CD14-positive monocyte (primary cell): ENCODE measurements around the gene FAM168B. TPM values are rescaled to one million over a fixed set of nuclear protein-coding genes. Genes with fewer than 3 reads are reported as not detected.

Experiments
- DNase-seq, 3 donors: peaks; one replicate each; pipeline ENCODE4 v3.0.0-alpha.2; 2011 to 2022
- H2AFZ ChIP-seq: 2 replicates; pipeline ENCODE4 v1.6.0; 2012; ENCODE audit warnings: mild to moderate bottlenecking, low read depth, low read length, inconsistent platforms; ENCODE audit not compliant: insufficient read depth, poor library complexity, severe bottlenecking
- H3K27ac ChIP-seq, 2 donors: 1 replicate in 1 of 2; 2 replicates in 1 of 2; pipeline ENCODE4 v1.5.1; 2012 to 2013; ENCODE audit warnings: low read length in 2 of 2, control low read depth in 1 of 2, inconsistent platforms in 1 of 2, low read depth in 1 of 2, mild to moderate bottlenecking in 1 of 2
- H3K27me3 ChIP-seq, 2 donors: one replicate each; pipeline versions ENCODE4 v1.6.0 to v1.6.1; 2011 to 2013; ENCODE audit warnings: low read length in 2 of 2; ENCODE audit not compliant: control insufficient read depth in 2 of 2, insufficient read depth in 2 of 2
- H3K36me3 ChIP-seq, 2 donors: replicated peaks in 1 of 2; 1 replicate in 1 of 2; 2 replicates in 1 of 2; pipeline versions ENCODE4 v1.5.1 to v1.6.1; 2012 to 2013; ENCODE audit warnings: low read length in 2 of 2, control low read depth in 1 of 2, inconsistent platforms in 1 of 2, mild to moderate bottlenecking in 1 of 2; ENCODE audit not compliant: insufficient read depth in 2 of 2, control insufficient read depth in 1 of 2
- H3K4me1 ChIP-seq, 2 donors: 1 replicate in 1 of 2; 2 replicates in 1 of 2; pipeline versions ENCODE4 v1.5.1 to v1.6.1; 2012 to 2013; ENCODE audit warnings: low read length in 2 of 2, control low read depth in 1 of 2, inconsistent platforms in 1 of 2, mild to moderate bottlenecking in 1 of 2, moderate library complexity in 1 of 2; ENCODE audit not compliant: insufficient read depth in 2 of 2, control insufficient read depth in 1 of 2
- H3K4me2 ChIP-seq: replicated peaks from 2 replicates; pipeline ENCODE3; 2012; ENCODE audit warnings: low read length, moderate library complexity, mild to moderate bottlenecking; ENCODE audit not compliant: poor library complexity, severe bottlenecking; ENCODE audit errors: extremely low read depth
- H3K4me3 ChIP-seq, 3 experiments: fragments of 200-600 bp in 1 of 3; sonication (generic) in 1 of 3; replicated peaks in 1 of 3; 1 replicate in 2 of 3; 2 replicates in 1 of 3; pipeline ENCODE4 v1.5.1; 2011 to 2013; ENCODE audit warnings: low read length in 3 of 3, mild to moderate bottlenecking in 3 of 3, control low read depth in 2 of 3, low read depth in 2 of 3, inconsistent platforms in 1 of 3, moderate library complexity in 1 of 3
- H3K79me2 ChIP-seq: 2 replicates; pipeline ENCODE4 v1.6.0; 2012; ENCODE audit warnings: mild to moderate bottlenecking, control low read depth, inconsistent platforms, low read length, moderate library complexity; ENCODE audit not compliant: insufficient read depth
- H3K9ac ChIP-seq: 2 replicates; pipeline ENCODE4 v1.6.0; 2017; ENCODE audit warnings: low read length, mild to moderate bottlenecking; ENCODE audit not compliant: insufficient read depth, poor library complexity, severe bottlenecking
- H3K9me3 ChIP-seq, 2 donors: replicated peaks in 1 of 2; 1 replicate in 1 of 2; 2 replicates in 1 of 2; pipeline versions ENCODE4 v1.5.1 to v1.6.1; 2012 to 2013; ENCODE audit warnings: low read length in 2 of 2, control low read depth in 1 of 2; ENCODE audit not compliant: control insufficient read depth in 1 of 2, insufficient read depth in 1 of 2
- H4K20me1 ChIP-seq: 2 replicates; pipeline ENCODE4 v1.6.0; 2012; ENCODE audit warnings: mild to moderate bottlenecking, low read length, control low read depth, moderate library complexity; ENCODE audit not compliant: insufficient read depth
- H3K27ac Mint-ChIP-seq, 7 donors: one replicate each; pipeline ENCODE4 v1.8.0; 2020; ENCODE audit warnings: mild to moderate bottlenecking in 7 of 7, mixed read lengths in 7 of 7, moderate library complexity in 6 of 7, inconsistent platforms in 2 of 7
- H3K27me3 Mint-ChIP-seq, 3 donors: one replicate each; pipeline ENCODE4 v1.8.0; 2021 to 2022; ENCODE audit warnings: low read depth in 3 of 3, mild to moderate bottlenecking in 3 of 3, mixed read lengths in 3 of 3, moderate library complexity in 3 of 3, inconsistent platforms in 1 of 3
- H3K36me3 Mint-ChIP-seq, 2 donors: one replicate each; pipeline ENCODE4 v1.8.0; 2020; ENCODE audit warnings: mixed read lengths in 2 of 2, inconsistent platforms in 1 of 2, mild to moderate bottlenecking in 1 of 2
- H3K4me1 Mint-ChIP-seq: one replicate; pipeline ENCODE4 v1.8.0; 2020; ENCODE audit warnings: mild to moderate bottlenecking, mixed read lengths
- H3K4me3 Mint-ChIP-seq, 2 donors: one replicate each; pipeline ENCODE4 v1.8.0; 2020; ENCODE audit warnings: mild to moderate bottlenecking in 2 of 2, mixed read lengths in 2 of 2, moderate library complexity in 1 of 2
- H3K9me3 Mint-ChIP-seq, 7 donors: one replicate each; pipeline ENCODE4 v1.8.0; 2020 to 2022; ENCODE audit warnings: mixed read lengths in 7 of 7, mild to moderate bottlenecking in 6 of 7, moderate library complexity in 6 of 7, inconsistent platforms in 2 of 7
- WGBS: methylation state at CpG from one replicate; pipeline ENCODE4 v1.1.5; 2013; ENCODE audit warnings: missing lambda C conversion rate; ENCODE audit not compliant: insufficient coverage; 5-methylcytosine and 5-hydroxymethylcytosine counted together
- intact Hi-C, 2 donors: fragments of 100-400 bp; cut with micrococcal nuclease; formaldehyde crosslinking; loops; one replicate each; pipeline versions ENCODE4 v1.15.0 to v1.15.1; 2023
- polyA plus RNA-seq, 3 donors: library from polyadenylated mRNA; depleted of rRNA in 1 of 3; unstranded in 2 of 3; stranded (reverse) in 1 of 3; fragments of 300-500 nt in 2 of 3; fragments of >200 nt in 1 of 3; fragmentation: Illumina TruSeq in 2 of 3; gene quantifications; 1 replicate in 2 of 3; 2 replicates in 1 of 3; pipeline ENCODE4 v1.2.3, GENCODE V29; 2012 to 2021
- TF ChIP-seq, protein P1 (sequence below): fragments of 200-600 bp; IDR thresholded peaks from one replicate; pipeline ENCODE4 v1.8.0; 2022; ENCODE audit warnings: antibody characterized with exemption, mild to moderate bottlenecking

The FAM168B gene
- polyA plus RNA-seq, 3 donors = 20.5 to 33.2 (median 22.6) TPM

DNA sequence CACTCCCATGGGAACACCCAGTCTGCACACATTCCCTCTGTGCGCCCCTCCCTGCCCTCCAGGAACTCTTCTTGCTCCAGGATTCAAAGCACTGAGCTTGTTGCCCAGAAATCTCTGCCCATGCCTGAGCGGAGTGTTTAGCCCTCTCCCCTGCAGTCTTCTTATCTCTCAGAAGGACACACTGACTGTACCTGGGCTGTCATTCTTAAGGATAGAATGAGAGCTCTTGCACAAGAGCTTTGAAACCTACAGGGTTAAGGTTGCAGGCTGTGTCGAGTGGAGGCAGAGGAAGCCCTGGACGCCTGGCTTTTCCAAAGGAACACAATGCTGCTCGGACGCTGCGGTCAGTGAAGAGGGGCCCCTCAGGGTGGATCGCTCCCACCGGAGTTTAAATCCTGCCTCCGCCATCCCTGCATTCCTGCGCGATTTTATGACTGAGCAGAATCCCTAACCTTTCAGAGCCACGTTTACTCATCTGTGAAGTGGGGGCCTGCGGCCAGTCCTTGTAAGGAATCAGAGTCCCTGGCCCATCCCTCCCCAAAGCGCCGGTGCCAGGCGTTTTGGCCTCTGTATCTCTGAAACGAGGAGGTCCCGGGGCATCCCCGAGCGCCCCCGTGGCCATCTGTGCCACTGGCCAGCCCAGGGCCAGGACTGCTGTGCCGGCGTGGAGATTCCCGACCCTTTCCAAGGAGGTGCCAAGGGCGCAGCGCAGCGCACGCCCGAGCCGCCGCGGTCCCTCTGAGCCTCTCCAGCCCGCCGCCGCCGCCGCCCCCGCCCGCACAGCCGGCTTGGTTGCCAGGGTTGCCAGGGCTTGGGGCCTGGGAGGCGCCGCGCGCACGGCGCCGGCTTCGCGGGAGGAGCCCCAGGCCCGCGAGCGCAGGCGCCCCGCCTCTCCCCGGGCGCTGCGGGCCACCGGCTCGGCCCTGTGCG, 58.9 kb downstream of the FAM168B start:
- H4K20me1 ChIP-seq = no peaks in the 10 kb centered on the region
- H3K4me2 ChIP-seq = no peak overlapping the region
- Mint-ChIP-seq H3K9me3 (peaks cover 0 to 3% (median 0%) of the 10 kb centered on the region in 7 donors), H3K4me1 (no peaks in the 10 kb centered on the region), H3K36me3 (no peaks in the 10 kb centered on the region), H3K27ac (no peak overlapping the region), H3K4me3 (peak overlapping the region in 1 of 2 donors; percentile 54), H3K27me3 (peaks cover 60 to 72% (median 60%) of the 10 kb centered on the region in 3 donors)
- WGBS = 5% methylated on average over 60 of the region's 61 CpGs
- H3K36me3 ChIP-seq = no peaks in the 10 kb centered on the region
- intact Hi-C loops = no loop called here
- H3K4me1 ChIP-seq = no peaks in the 10 kb centered on the region
- TF ChIP-seq, protein P1, sequence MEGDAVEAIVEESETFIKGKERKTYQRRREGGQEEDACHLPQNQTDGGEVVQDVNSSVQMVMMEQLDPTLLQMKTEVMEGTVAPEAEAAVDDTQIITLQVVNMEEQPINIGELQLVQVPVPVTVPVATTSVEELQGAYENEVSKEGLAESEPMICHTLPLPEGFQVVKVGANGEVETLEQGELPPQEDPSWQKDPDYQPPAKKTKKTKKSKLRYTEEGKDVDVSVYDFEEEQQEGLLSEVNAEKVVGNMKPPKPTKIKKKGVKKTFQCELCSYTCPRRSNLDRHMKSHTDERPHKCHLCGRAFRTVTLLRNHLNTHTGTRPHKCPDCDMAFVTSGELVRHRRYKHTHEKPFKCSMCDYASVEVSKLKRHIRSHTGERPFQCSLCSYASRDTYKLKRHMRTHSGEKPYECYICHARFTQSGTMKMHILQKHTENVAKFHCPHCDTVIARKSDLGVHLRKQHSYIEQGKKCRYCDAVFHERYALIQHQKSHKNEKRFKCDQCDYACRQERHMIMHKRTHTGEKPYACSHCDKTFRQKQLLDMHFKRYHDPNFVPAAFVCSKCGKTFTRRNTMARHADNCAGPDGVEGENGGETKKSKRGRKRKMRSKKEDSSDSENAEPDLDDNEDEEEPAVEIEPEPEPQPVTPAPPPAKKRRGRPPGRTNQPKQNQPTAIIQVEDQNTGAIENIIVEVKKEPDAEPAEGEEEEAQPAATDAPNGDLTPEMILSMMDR = no peak
- H3K4me3 ChIP-seq = no peak overlapping the region
- H3K79me2 ChIP-seq = no peaks in the 10 kb centered on the region
- no peak overlapping the region for H3K27ac ChIP-seq
- DNase-seq = no peak
- H3K27me3 ChIP-seq = peaks cover 15 to 56% of the 10 kb centered on the region in 2 donors
- no peaks in the 10 kb centered on the region for H3K9me3 ChIP-seq
- H3K9ac ChIP-seq = no peak overlapping the region
- H2AFZ ChIP-seq = no peak overlapping the region

DNA sequence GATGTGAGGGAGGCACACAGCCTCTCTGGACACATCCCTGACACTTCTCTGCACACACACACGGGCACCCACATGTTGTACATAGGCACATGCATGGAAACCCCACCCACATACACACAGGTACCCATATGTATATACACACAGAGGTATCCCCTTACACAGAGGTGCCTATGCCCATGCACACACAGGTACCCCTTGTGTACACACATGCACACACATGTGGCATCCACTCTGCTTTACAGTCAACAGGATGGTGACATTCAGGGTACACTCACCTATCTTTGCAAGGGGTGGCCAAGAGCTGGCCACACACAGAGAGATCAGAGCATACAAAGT, 59.5 kb downstream of the FAM168B start:
- Histone ChIP-seq H3K4me1 (no peaks in the 10 kb centered on the region), H3K4me2 (no peak overlapping the region), H3K9ac (no peak overlapping the region), H3K9me3 (no peaks in the 10 kb centered on the region), H3K27me3 (peaks cover 15 to 50% of the 10 kb centered on the region in 2 donors), H3K36me3 (no peaks in the 10 kb centered on the region), H4K20me1 (no peaks in the 10 kb centered on the region), H3K79me2 (no peaks in the 10 kb centered on the region), H3K4me3 (no peak overlapping the region), H2AFZ (no peak overlapping the region), H3K27ac (no peak overlapping the region)
- H3K36me3 Mint-ChIP-seq = no peaks in the 10 kb centered on the region
- intact Hi-C loops = no loop called here
- 70% methylated on average over 1 of the region's 1 CpG for WGBS
- H3K4me3 Mint-ChIP-seq = peak overlapping the region in 1 of 2 donors; percentile 60
- no peaks in the 10 kb centered on the region for H3K4me1 Mint-ChIP-seq
- H3K27ac Mint-ChIP-seq = no peak overlapping the region
- TF ChIP-seq, protein P1 = no peak
- DNase-seq = no peak
- peaks cover 54 to 65% (median 56%) of the 10 kb centered on the region in 3 donors for H3K27me3 Mint-ChIP-seq
- peaks cover 0 to 3% (median 0%) of the 10 kb centered on the region in 7 donors for H3K9me3 Mint-ChIP-seq
